ENCODE results near the gene POU4F2.
"Not testable (repeated sequence)": the region's sequence is repeated elsewhere in the genome, so short reads cannot be mapped to it uniquely, and the experiment has no call there.

POU4F2 gene

DNA sequence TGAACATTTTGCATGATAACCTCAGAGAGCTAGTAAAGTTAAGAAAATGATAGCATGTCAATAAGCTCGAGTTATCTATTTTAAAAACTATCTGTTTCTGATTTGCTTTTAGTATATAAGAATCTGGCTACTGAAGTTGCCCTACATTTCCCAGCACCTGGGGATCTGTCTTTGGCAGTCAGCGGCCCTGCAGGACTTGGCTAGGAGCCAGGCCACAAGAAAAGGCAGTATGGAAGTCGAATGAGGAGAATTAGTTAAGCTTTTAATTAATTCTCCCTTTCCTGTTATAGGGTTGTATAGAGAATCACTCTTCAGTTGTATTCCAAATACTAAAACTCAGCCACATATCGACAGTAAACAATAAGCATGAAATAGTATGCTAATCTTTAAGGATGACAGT lies 22.7 kb downstream of the POU4F2 start:
- DNase-seq, result no peak

- not testable (repeated sequence) for DNase-seq
Observed at GRCh38 chr4:146663968-146664311, 25.2 kb downstream of the POU4F2 start.

- DNase-seq, result no peak
Observed at GRCh38 chr4:146674829-146675570, 36.3 kb downstream of the POU4F2 start.
